Right renal cortex interstitium (tissue), 3 donors: ENCODE data around the gene TBC1D1. TPM values are rescaled to one million over a fixed set of nuclear protein-coding genes. Genes with fewer than 3 reads are reported as not detected.
"Not testable (repeated sequence)": the region's sequence is repeated elsewhere in the genome, so short reads cannot be mapped to it uniquely, and the experiment has no call there.

Experiments used
- DNase-seq, 3 donors: peaks; one replicate each; pipeline ENCODE4 v3.0.0-alpha.2; 2013; ENCODE audit warnings: low read depth in 3 of 3, low spot score in 2 of 3
- polyA plus RNA-seq, 3 donors: library from polyadenylated mRNA; unstranded; fragments of 120-200 nt; gene quantifications; one replicate each; pipeline ENCODE4 v1.2.1, GENCODE V29; 2013; ENCODE audit not compliant: insufficient read length in 3 of 3

TBC1D1 gene
- polyA plus RNA-seq, 3 donors = 189 to 200 (median 198) TPM

- no peak for DNase-seq
These were observed 117.7 kb downstream of the TBC1D1 start for GRCh38 chr4:38008571-38009021.

- no peak for DNase-seq
These were observed 118.5 kb downstream of the TBC1D1 start for GRCh38 chr4:38009421-38009820.

- no peak for DNase-seq
These were observed 119.1 kb downstream of the TBC1D1 start for GRCh38 chr4:38009949-38010348.

GRCh38 chr4:38011511-38012162 is 120.8 kb downstream of the TBC1D1 start:
- DNase-seq = no peak

- no peak for DNase-seq
These were observed 122.8 kb downstream of the TBC1D1 start for GRCh38 chr4:38013461-38014366.

- no peak for DNase-seq
These were observed 123.6 kb downstream of the TBC1D1 start for GRCh38 chr4:38014421-38014852.

- DNase-seq = no peak
These were observed 125.1 kb downstream of the TBC1D1 start for GRCh38 chr4:38015886-38016515.

- no peak for DNase-seq
These were observed 125.8 kb downstream of the TBC1D1 start for GRCh38 chr4:38016698-38017097.

- DNase-seq = no peak
These were observed 126.7 kb downstream of the TBC1D1 start for GRCh38 chr4:38017609-38018008.

- DNase-seq = no peak
These were observed 129.5 kb downstream of the TBC1D1 start for GRCh38 chr4:38020386-38020785.

GRCh38 chr4:38020961-38021360 is 130.1 kb downstream of the TBC1D1 start:
- DNase-seq = not testable (repeated sequence)

- DNase-seq = no peak
These were observed 130.9 kb downstream of the TBC1D1 start for GRCh38 chr4:38021751-38022150.

- no peak for DNase-seq
These were observed 132.7 kb downstream of the TBC1D1 start for GRCh38 chr4:38023347-38024205.

- DNase-seq = no peak
These were observed 133.3 kb downstream of the TBC1D1 start for GRCh38 chr4:38024206-38024509.

GRCh38 chr4:38025665-38026064 is 134.8 kb downstream of the TBC1D1 start:
- DNase-seq = no peak

GRCh38 chr4:38026158-38026740 is 135.4 kb downstream of the TBC1D1 start:
- no peak for DNase-seq

- no peak for DNase-seq
These were observed 139.1 kb downstream of the TBC1D1 start for GRCh38 chr4:38030023-38030422.

GRCh38 chr4:38034986-38035882 is 144.3 kb downstream of the TBC1D1 start:
- DNase-seq = no peak

GRCh38 chr4:38036548-38036947 is 145.7 kb downstream of the TBC1D1 start:
- DNase-seq = no peak
